ENCODE data around the gene TXNDC2.

DNA sequence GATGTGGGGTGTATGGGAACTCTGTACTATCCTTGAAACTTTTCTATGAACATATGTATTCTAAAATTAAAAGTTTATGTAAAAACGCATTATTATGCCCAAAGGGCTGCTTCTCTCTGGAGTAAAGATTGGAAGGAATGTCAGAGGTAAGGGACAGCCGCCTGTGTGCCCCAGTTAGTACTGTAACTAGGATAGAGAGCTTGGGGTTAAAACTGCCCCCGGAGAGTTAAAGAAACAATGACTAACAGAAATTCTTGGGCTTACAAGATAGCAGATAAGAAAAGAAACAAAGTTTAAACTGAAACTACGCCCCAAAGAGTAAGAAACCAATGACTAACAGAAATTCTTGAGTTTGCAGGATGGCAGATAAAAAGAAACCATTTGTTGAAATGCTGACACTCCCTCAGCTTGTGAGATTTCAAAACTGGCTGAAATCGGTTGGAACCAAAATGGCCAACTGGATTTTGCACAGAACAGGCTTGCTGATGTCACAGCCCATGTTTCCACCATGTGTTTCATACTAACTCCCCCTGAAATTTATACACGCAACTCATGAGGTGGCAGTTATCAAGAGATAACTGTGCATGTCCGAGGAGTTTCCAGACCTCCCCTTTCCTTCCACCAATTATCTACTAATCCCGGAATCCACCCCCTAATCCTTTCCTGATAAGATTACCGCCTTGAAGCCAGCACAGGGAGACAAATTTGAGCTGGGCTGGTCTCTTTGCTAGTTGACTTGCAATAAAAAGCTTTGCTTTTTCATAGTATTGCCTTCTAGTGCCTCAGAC is 8.7 kb upstream of the TXNDC2 start:
- TF ChIP-seq, protein P1, sequence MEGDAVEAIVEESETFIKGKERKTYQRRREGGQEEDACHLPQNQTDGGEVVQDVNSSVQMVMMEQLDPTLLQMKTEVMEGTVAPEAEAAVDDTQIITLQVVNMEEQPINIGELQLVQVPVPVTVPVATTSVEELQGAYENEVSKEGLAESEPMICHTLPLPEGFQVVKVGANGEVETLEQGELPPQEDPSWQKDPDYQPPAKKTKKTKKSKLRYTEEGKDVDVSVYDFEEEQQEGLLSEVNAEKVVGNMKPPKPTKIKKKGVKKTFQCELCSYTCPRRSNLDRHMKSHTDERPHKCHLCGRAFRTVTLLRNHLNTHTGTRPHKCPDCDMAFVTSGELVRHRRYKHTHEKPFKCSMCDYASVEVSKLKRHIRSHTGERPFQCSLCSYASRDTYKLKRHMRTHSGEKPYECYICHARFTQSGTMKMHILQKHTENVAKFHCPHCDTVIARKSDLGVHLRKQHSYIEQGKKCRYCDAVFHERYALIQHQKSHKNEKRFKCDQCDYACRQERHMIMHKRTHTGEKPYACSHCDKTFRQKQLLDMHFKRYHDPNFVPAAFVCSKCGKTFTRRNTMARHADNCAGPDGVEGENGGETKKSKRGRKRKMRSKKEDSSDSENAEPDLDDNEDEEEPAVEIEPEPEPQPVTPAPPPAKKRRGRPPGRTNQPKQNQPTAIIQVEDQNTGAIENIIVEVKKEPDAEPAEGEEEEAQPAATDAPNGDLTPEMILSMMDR (conservative IDR thresholded peaks at IDR 0.05; ENCODE audit: low read length), result no peak
- no peak for TF ChIP-seq EZH2phosphoT487 (IDR thresholded peaks at IDR 0.05; ENCODE audit: borderline replicate concordance)
